Measurements from ENCODE around the gene SAAL1.

Gene SAAL1

DNA sequence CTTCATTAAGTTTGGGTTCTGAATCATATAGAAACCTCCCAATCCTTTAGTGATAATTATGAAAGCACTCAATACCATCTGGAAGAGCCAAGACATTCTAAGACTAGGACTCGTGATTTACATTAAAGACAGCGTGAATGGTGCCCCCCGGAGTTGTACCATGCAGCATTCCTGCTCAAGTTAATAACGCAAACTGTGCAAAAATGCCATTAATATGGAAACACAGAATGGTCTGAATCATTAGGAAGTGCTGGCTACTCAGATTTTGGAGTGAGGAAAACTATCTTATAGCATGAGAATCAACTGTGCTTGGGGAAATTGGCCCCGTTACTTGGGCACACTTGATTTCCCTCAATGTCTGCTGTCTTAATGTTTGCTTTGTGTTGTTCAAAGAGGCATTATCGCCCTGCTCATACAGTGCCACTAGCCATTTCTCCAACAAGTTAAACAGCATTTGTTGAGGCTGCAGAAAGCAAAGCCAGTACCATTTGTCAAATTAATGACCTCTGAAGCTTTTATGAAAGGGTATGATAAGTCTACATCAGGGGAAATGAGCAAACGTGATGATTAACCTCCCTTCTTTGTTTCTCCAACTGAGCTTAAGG, 41.3 kb downstream of the SAAL1 start:
- Mint-ChIP-seq H3K9me3 (no peaks in the 10 kb centered on the region), H3K4me3 (no peak overlapping the region), H3K27me3 (no peaks in the 10 kb centered on the region)

DNA sequence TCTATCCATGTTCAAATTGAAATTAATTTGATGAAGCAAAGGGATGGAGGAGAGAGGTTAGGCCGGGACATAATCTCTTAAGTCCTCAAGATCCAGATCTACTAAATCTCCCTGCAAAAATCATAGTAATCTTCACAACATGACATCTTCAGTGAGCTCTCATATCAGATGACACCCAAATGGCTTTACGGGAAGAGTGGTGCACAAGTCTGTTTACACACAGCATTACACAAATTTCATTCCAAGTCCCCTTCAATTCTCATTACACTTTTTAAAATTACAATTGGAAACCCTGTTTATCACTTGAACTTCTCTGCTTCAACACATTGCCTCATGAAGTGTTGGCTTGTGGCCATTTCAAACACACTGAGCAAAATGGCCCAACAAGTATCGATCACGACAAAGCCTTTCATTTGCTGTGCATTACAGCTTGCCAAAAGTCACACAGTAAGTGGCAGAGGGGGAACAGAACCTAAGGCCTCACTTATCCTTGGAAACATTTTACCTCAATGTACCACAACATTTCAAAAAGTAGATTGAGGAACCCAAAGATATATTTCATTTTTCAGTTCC, 41.9 kb downstream of the SAAL1 start:
- no peaks in the 10 kb centered on the region for H3K9me3 Mint-ChIP-seq
- H3K27me3 Mint-ChIP-seq, result no peaks in the 10 kb centered on the region
- no peaks in the 10 kb centered on the region for H3K4me1 Mint-ChIP-seq (ENCODE audit: low read depth)

More for the DNA sequence above, 41.3 kb downstream of the SAAL1 start:
- Mint-ChIP-seq H3K36me3 (ENCODE audit: low read depth) (no peaks in the 10 kb centered on the region), H3K27ac (no peak overlapping the region), H3K4me1 (ENCODE audit: low read depth) (no peaks in the 10 kb centered on the region)

DNA sequence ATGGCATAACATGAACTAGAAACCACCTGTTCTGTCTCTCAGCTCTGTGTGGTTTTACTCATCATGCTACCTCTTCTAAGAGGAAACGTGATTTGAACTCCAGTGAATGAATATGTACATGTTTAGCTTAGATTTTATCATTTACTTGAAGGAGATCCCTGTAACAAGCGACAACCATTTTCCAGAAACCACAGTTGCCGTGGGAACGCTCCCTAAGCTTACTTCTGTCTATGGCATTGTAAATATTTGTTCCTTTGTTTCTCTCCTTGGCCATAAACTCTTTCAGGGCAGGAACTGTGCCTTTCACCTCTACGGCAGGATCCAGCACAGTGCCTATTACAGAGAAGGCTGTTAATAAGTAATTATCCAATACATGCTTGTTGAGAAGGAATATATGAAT, 42.8 kb downstream of the SAAL1 start:
- no peaks in the 10 kb centered on the region for H3K9me3 Mint-ChIP-seq
- no peaks in the 10 kb centered on the region for H3K36me3 Mint-ChIP-seq (ENCODE audit: low read depth)
- H3K4me1 Mint-ChIP-seq (ENCODE audit: low read depth), result no peaks in the 10 kb centered on the region
- no peak overlapping the region for H3K4me3 Mint-ChIP-seq
- H3K27me3 Mint-ChIP-seq, result no peaks in the 10 kb centered on the region
- no peak overlapping the region for H3K27ac Mint-ChIP-seq

More for the DNA sequence above, 41.9 kb downstream of the SAAL1 start:
- Mint-ChIP-seq H3K27ac (no peak overlapping the region), H3K4me3 (no peak overlapping the region), H3K36me3 (ENCODE audit: low read depth) (no peaks in the 10 kb centered on the region)

DNA sequence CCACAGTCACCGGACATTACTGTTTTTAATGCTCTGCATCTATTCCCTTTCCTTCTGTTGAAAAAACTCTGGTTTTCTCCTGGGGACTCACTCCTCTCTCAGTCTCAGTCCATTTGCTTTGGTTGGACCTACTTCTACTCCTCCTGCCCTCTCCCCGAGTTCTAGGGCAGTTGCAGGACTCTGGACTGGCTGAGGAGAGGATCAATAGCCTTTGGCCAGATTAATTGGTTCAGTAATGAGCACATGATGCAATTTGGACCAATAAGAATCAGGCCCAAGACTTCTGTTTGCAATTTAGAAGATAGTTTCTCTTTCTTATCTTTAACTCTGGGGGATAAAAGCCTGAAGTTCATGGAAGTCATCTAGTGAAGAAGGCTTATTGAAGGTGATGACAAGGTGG, 44.5 kb downstream of the SAAL1 start:
- H3K4me3 Mint-ChIP-seq, result no peak overlapping the region
- no peaks in the 10 kb centered on the region for H3K4me1 Mint-ChIP-seq (ENCODE audit: low read depth)
- H3K9me3 Mint-ChIP-seq, result no peaks in the 10 kb centered on the region
- no peak overlapping the region for H3K27ac Mint-ChIP-seq
- H3K36me3 Mint-ChIP-seq (ENCODE audit: low read depth), result no peaks in the 10 kb centered on the region
- no peaks in the 10 kb centered on the region for H3K27me3 Mint-ChIP-seq

DNA sequence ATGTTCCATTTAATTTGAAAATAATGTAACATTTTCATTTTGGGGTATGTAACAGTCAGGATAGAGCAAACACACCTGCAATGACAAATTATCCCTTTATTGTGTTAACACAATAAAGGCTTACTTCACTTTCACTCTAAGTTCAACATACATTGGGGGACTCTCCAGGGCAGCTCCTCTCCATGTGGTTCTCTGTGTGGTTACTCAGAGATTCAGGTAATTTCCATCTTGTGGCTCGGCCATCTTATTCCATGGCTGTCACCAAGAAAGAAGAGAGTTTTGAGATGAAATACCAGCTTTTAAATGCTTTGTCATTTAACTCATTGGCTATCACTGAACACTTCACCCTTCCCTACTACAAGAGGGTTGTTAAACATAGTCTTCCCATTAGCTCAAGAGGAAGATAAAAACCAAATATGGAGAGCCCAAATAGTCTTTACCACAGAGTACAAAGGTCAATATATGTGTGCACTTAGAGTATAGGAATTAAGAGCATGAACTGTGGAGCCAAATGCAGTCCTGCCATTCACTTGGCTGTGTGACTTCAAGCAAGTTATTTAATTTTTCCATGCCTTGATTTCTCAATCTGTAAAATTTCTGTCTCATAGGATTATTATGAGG, 49.2 kb downstream of the SAAL1 start:
- Mint-ChIP-seq H3K27ac (no peak overlapping the region), H3K36me3 (ENCODE audit: low read depth) (no peaks in the 10 kb centered on the region), H3K27me3 (no peaks in the 10 kb centered on the region), H3K9me3 (no peaks in the 10 kb centered on the region), H3K4me3 (no peak overlapping the region), H3K4me1 (ENCODE audit: low read depth) (no peaks in the 10 kb centered on the region)

DNA sequence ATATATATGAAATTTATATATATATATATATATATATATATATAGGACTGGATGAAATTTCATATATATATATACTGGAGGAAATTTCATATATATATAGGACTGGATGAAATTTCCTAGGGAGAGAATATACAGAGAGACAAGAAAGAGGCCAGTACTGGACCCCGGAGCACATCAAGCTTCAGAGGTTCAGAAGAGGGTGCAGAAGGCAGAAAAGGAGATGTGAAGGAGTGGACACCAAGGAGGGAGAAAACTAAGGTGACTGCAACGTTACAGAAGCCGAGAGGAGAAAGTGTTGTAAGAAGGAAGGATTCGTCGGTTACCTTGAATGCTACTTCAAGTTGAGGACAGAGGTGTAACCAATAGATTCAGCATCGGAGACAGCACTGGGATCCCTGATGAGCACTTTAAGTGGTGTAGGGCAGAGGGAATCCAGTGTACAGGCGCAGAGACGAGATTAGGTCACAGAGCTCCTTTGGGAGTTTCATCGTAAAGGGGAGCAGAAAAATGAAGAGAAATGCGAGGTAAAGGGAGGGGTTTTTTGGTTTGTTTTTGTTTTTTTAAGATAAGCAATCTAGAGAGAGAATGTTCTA, 51.3 kb downstream of the SAAL1 start:
- Mint-ChIP-seq H3K4me3 (no peak overlapping the region), H3K36me3 (ENCODE audit: low read depth) (no peaks in the 10 kb centered on the region), H3K4me1 (ENCODE audit: low read depth) (no peaks in the 10 kb centered on the region), H3K9me3 (no peaks in the 10 kb centered on the region), H3K27me3 (no peaks in the 10 kb centered on the region), H3K27ac (no peak overlapping the region)

DNA sequence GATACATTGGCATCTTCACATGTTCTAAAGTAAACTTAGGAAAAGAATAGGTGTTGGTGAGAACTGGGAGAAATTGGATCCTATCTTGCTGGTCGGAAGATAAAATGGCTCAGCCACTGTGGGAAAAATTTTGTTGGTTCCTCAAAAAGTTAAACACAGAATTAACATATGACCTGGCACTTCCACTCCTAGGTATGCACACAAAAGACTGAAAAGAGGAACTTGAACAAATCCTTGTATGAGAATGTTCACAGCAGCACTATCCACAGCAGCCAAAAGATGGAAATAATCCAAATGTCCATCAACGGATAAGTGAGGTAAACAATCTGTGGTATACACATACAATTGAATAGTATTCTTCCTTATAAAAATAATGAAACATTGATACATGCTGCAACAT, 55.0 kb downstream of the SAAL1 start:
- H3K27me3 Mint-ChIP-seq, result peaks cover 22% of the 10 kb centered on the region
- H3K9me3 Mint-ChIP-seq, result peaks cover 6% of the 10 kb centered on the region
- no peaks in the 10 kb centered on the region for H3K36me3 Mint-ChIP-seq (ENCODE audit: low read depth)
- H3K4me1 Mint-ChIP-seq (ENCODE audit: low read depth), result no peaks in the 10 kb centered on the region
- H3K27ac Mint-ChIP-seq, result no peak overlapping the region
- no peak overlapping the region for H3K4me3 Mint-ChIP-seq

DNA sequence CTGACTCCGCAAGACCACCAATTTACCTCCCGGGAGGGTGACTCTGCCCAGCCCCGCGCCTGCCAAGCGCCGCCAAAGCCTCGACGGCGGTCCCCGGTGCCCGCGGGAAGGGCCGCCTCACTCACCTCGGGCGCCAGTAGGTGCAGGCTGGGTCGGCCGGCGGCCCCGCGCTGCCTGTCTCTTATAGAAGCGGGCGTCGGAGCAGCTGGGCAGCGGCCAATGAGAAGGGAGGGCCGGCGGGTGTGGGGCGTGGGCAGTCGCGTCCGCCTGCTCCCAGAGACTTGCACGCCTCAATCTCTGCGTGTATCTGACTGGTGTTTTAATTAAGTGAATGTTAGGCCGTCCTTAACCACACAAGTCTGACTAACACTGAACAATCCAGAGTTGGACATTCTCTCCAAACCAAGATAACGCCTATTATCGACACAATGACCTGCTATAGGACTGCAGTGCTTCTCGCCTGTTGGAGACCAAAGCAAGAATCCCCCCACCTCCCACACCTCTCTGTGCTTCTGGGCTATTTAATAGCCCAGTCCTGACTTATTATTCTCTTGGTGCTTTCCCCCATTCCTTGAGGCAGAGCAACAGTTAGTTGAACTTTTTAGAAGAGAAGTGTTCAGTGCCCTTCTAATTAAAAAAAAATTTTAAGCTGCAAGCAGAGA, 59.6 kb downstream of the SAAL1 start, which contains the start of gene TPH1:
Gene TPH1, minus strand, starts transcription at position 154 of the 662 bp plus-strand sequence. CDS start 5,507 bp downstream, outside the sequence.
- Mint-ChIP-seq H3K27me3 (peaks cover 40% of the 10 kb centered on the region), H3K9me3 (peaks cover 6% of the 10 kb centered on the region), H3K36me3 (ENCODE audit: low read depth) (peaks cover 6% of the 10 kb centered on the region), H3K27ac (no peak within 1 kb of the TSS), H3K4me1 (ENCODE audit: low read depth) (no peaks in the 10 kb centered on the region), H3K4me3 (no peak within 1 kb of the TSS)

DNA sequence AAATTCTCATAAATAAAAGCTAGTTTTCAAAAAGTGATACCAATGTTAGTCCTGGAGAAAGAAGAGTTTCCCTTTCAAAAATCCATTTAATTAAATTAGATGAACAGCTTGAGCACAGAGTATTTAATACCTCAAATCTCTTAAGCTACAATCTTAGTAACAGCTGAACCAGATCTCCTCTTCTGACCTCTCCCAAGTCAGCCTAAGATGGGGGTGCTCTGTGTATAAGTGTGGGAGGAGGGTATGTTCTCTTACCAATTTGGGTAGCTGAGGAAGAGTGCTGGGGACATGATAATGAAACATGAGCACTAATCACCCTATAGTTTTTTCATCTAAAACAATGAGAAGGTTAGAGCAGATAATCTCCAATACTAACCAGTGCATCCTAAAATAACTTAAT, 69.4 kb downstream of the SAAL1 start:
- Mint-ChIP-seq H3K4me1 (ENCODE audit: low read depth) (no peaks in the 10 kb centered on the region), H3K27ac (no peak overlapping the region), H3K36me3 (ENCODE audit: low read depth) (no peaks in the 10 kb centered on the region), H3K27me3 (no peaks in the 10 kb centered on the region), H3K9me3 (no peaks in the 10 kb centered on the region), H3K4me3 (no peak overlapping the region)

Data from stimulated activated naive CD8-positive, alpha-beta T cell treated with anti-CD3 and anti-CD28 coated beads, Interleukin-15, Interleukin-2, amounts not matched to agents 100 ng/mL and 50 ng/mL, for 24 hours (primary cell).